ENCODE results near the gene GIGYF2. TPM values are rescaled to one million over a fixed set of nuclear protein-coding genes. Genes with fewer than 3 reads are reported as not detected.

The GIGYF2 gene
- polyA plus RNA-seq, 1 of the 3 experiments (the other 2 are of a cell fraction), result 12.8 TPM

DNA sequence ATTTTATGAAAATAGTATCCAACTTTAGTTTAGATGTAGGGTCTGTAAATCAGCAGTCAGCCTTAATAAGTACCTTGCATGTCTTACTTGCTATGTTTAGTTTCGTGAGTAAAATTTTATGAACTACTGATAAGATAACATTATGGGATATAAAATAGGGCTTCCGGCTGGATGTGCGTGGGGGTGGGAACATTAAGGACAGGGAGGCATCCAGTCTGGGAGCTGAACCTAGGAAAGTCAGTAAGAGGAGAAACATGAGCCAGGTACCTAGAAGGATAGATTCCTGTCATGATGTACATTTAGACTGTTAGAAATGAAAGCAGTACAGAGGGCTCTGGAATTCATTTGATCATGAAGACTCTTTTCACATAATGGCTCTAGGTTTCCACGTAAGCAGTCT lies 92.0 kb downstream of the GIGYF2 start (continued):
- TF ChIP-seq TEAD4 (IDR thresholded peaks at IDR 0.05; ENCODE audit: borderline replicate concordance, insufficient read depth), result no peak
- TF ChIP-seq, protein P1, sequence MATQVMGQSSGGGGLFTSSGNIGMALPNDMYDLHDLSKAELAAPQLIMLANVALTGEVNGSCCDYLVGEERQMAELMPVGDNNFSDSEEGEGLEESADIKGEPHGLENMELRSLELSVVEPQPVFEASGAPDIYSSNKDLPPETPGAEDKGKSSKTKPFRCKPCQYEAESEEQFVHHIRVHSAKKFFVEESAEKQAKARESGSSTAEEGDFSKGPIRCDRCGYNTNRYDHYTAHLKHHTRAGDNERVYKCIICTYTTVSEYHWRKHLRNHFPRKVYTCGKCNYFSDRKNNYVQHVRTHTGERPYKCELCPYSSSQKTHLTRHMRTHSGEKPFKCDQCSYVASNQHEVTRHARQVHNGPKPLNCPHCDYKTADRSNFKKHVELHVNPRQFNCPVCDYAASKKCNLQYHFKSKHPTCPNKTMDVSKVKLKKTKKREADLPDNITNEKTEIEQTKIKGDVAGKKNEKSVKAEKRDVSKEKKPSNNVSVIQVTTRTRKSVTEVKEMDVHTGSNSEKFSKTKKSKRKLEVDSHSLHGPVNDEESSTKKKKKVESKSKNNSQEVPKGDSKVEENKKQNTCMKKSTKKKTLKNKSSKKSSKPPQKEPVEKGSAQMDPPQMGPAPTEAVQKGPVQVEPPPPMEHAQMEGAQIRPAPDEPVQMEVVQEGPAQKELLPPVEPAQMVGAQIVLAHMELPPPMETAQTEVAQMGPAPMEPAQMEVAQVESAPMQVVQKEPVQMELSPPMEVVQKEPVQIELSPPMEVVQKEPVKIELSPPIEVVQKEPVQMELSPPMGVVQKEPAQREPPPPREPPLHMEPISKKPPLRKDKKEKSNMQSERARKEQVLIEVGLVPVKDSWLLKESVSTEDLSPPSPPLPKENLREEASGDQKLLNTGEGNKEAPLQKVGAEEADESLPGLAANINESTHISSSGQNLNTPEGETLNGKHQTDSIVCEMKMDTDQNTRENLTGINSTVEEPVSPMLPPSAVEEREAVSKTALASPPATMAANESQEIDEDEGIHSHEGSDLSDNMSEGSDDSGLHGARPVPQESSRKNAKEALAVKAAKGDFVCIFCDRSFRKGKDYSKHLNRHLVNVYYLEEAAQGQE (IDR thresholded peaks at IDR 0.05; ENCODE audit: low read depth, low read length), result no peak
- TF ChIP-seq TAF1 (IDR thresholded peaks at IDR 0.05; ENCODE audit: borderline replicate concordance, low read depth, low read length), result no peak
- no peak for TF ChIP-seq EZH2phosphoT487 (IDR thresholded peaks at IDR 0.05; ENCODE audit: borderline replicate concordance, low read depth)
- TF ChIP-seq MEF2A (IDR thresholded peaks at IDR 0.05; ENCODE audit: borderline replicate concordance, low read depth), result no peak

GRCh38 chr2:232791518-232791917 lies 94.4 kb downstream of the GIGYF2 start:
- H3K27me3 ChIP-seq (ENCODE audit: insufficient read depth), result no peaks in the 10 kb centered on the region
- no peak overlapping the region for H3K4me2 ChIP-seq
- no peak for DNase-seq
- H3K9ac ChIP-seq, result no peak overlapping the region
- POLR2A ChIA-PET, result no interaction called here
- no peaks in the 10 kb centered on the region for H3K9me2 ChIP-seq
- no peaks in the 10 kb centered on the region; the same call in 1 of the 2 replicates for H3K79me2 ChIP-seq (ENCODE audit: insufficient read depth)
- TF ChIP-seq PBX3 (IDR thresholded peaks at IDR 0.05) (no peak), FOXJ3 (CRISPR knock-in tag; IDR thresholded peaks at IDR 0.05) (no peak), EP300 (IDR thresholded peaks at IDR 0.05; ENCODE audit: borderline replicate concordance in 1 of 2, low read depth in 1 of 2, low read length in 1 of 2) (no peak), CHD2 (IDR thresholded peaks at IDR 0.05; ENCODE audit: low read length, partially characterized antibody) (no peak), JUND (IDR thresholded peaks at IDR 0.05) (no peak), TAF1 (IDR thresholded peaks at IDR 0.05; ENCODE audit: borderline replicate concordance, low read depth, low read length) (no peak), MXI1 (IDR thresholded peaks at IDR 0.05; ENCODE audit: low read depth, low read length) (no peak), NFIC (IDR thresholded peaks at IDR 0.05; ENCODE audit: borderline replicate concordance) (no peak), TCF12 (IDR thresholded peaks at IDR 0.05) (no peak), USF1 (IDR thresholded peaks at IDR 0.05; ENCODE audit: borderline replicate concordance, low read depth) (no peak), NRF1 (IDR thresholded peaks at IDR 0.05; ENCODE audit: low read depth, low read length) (no peak), RAD21 (IDR thresholded peaks at IDR 0.05; ENCODE audit: low read length) (no peak), RFX5 (IDR thresholded peaks at IDR 0.05; ENCODE audit: low read length) (no peak), FOSL2 (IDR thresholded peaks at IDR 0.05; ENCODE audit: borderline replicate concordance, low read depth) (no peak)
- H3F3A ChIP-seq (replicated peaks; ENCODE audit: insufficient read depth), result peaks cover 6% of the 10 kb centered on the region
- no peaks in the 10 kb centered on the region for H3K4me1 ChIP-seq (ENCODE audit: control insufficient read depth in 1 of 2, insufficient read depth in 2 of 2, low read depth in 1 of 2, low read length in 1 of 2)
- H4K20me1 ChIP-seq (ENCODE audit: insufficient read depth), result no peaks in the 10 kb centered on the region
- H3K36me3 ChIP-seq (replicated peaks in 1 of 2; ENCODE audit: control insufficient read depth in 1 of 2, insufficient read depth in 2 of 2, low read length in 1 of 2), result peaks cover 71 to 91% of the 10 kb centered on the region in 2 experiments
- H3K9me3 ChIP-seq, result no peaks in the 10 kb centered on the region
- no peak overlapping the region for H3K4me3 ChIP-seq (ENCODE audit: low read depth in 2 of 2, low read length in 1 of 2)
- H3K27ac ChIP-seq (ENCODE audit: low read depth in 2 of 2, low read length in 1 of 2), result no peak overlapping the region
- H2AFZ ChIP-seq (ENCODE audit: low read depth), result no peak overlapping the region
- CTCF ChIA-PET, result interaction anchor here (0.6 kb wide), 1 partner anchor 276 kb away, joined by 3 read pairs; no protein-coding TSS in a partner anchor
- 97% methylated on average over 4 of the region's 4 CpGs for WGBS (ENCODE audit: low lambda C conversion rate)
